ENCODE measurements around the gene ICAM5.

Gene ICAM5

GRCh38 chr19:10293637-10294367 is 4.0 kb downstream of the ICAM5 start:
- H3K4me3 ChIP-seq (ENCODE audit: low read depth, low read length): no peak overlapping the region
- TF ChIP-seq, protein P1, sequence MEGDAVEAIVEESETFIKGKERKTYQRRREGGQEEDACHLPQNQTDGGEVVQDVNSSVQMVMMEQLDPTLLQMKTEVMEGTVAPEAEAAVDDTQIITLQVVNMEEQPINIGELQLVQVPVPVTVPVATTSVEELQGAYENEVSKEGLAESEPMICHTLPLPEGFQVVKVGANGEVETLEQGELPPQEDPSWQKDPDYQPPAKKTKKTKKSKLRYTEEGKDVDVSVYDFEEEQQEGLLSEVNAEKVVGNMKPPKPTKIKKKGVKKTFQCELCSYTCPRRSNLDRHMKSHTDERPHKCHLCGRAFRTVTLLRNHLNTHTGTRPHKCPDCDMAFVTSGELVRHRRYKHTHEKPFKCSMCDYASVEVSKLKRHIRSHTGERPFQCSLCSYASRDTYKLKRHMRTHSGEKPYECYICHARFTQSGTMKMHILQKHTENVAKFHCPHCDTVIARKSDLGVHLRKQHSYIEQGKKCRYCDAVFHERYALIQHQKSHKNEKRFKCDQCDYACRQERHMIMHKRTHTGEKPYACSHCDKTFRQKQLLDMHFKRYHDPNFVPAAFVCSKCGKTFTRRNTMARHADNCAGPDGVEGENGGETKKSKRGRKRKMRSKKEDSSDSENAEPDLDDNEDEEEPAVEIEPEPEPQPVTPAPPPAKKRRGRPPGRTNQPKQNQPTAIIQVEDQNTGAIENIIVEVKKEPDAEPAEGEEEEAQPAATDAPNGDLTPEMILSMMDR (IDR thresholded peaks at IDR 0.05; ENCODE audit: borderline replicate concordance, insufficient read depth, low read depth, low read length): no peak

GRCh38 chr19:10294368-10294697 is 4.6 kb downstream of the ICAM5 start:
- H3K4me3 ChIP-seq (ENCODE audit: low read depth, low read length): no peak overlapping the region
- TF ChIP-seq, protein P1 (IDR thresholded peaks at IDR 0.05; ENCODE audit: borderline replicate concordance, insufficient read depth, low read depth, low read length): no peak

DNA sequence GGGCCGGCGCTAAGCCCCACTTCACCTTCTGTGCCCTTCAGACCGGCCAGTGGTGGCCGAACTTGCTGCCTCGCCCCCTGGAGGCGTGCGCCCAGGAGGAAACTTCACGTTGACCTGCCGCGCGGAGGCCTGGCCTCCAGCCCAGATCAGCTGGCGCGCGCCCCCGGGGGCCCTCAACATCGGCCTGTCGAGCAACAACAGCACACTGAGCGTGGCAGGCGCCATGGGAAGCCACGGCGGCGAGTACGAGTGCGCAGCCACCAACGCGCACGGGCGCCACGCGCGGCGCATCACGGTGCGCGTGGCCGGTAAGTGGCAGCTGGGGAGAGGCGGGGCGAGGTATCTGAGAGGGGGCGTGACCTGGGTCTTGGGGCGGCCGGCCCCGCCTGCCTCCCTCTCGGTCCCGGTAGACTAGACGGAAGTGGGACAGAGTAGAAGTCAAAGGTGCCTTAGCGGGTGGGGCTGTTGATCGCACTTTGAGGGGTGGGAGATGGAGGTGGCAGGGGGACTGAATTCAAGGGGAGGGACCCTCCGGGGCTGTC is 5.6 kb downstream of the ICAM5 start:
- peak overlapping the region; percentile 8 for H3K4me3 ChIP-seq (ENCODE audit: low read depth, low read length)
- TF ChIP-seq, protein P1 (IDR thresholded peaks at IDR 0.05; ENCODE audit: borderline replicate concordance, insufficient read depth, low read depth, low read length): peak; percentile 20; the same call in 1 of the 2 replicates

DNA sequence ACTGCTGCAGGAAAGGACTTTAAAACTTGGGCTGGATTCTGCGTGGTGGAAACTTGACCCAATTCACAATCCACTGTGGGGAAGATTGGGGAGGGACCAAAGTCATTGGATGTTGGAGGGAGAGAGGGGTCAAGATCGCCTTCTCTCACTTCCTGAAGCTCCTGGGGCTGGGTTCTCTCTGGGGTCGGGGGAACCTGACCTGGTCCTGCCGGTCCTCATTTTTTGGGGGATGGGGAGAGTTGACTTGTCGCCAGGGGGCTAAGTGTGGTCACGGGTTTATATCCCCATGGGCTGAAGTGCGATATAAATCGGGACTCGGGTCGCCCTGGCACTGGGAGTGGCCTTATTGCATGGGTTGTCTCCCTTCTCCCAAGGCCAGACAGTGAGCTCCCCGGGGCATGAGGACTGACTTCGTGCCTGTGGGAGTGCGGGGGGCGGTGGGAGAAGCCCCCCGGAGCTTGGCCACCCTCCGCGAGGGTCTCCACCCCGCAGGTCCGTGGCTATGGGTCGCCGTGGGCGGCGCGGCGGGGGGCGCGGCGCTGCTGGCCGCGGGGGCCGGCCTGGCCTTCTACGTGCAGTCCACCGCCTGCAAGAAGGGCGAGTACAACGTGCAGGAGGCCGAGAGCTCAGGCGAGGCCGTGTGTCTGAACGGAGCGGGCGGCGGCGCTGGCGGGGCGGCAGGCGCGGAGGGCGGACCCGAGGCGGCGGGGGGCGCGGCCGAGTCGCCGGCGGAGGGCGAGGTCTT is 6.3 kb downstream of the ICAM5 start:
- no peak overlapping the region for H3K4me3 ChIP-seq (ENCODE audit: low read depth, low read length)
- TF ChIP-seq, protein P1 (IDR thresholded peaks at IDR 0.05; ENCODE audit: borderline replicate concordance, insufficient read depth, low read depth, low read length): no peak

GRCh38 chr19:10299545-10300458 is 10.1 kb downstream of the ICAM5 start:
- TF ChIP-seq, protein P1 (IDR thresholded peaks at IDR 0.05; ENCODE audit: borderline replicate concordance, insufficient read depth, low read depth, low read length): no peak
- no peak overlapping the region for H3K4me3 ChIP-seq (ENCODE audit: low read depth, low read length)

DNA sequence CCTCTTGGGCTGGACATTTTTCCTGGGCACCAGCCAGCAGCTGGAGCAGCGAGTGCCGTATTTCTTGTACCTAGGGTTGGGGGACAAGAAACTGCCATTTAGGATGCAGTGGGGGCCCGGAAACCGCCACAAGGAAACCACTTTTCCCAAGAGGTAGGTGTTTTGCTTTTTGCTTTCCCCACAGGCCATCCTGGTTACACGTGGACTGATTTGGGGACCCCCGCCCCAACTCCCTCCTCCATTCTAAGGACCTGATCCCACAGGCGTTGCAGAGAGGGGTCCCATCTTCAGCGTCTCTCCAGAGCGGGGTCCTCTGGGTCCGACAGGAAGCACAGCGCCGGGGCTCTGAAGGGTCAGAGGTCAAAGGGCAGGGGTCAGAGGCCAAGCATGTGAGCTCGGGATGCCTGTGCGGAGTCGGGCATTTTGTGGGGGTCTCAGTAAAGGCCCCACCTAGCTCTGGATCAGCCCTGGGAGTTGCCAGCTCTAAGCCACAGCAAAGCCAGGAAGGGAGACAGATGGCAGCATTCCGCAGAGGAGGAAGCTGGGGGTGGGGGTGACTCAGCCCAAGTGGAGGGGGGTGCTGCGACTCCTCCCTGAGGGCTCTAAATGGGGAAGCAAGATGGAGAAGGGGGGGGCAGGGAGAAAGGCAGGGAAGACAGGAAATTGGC is 15.5 kb downstream of the ICAM5 start:
- TF ChIP-seq, protein P1 (IDR thresholded peaks at IDR 0.05; ENCODE audit: borderline replicate concordance, insufficient read depth, low read depth, low read length): no peak
- no peak overlapping the region for H3K4me3 ChIP-seq (ENCODE audit: low read depth, low read length)

Measured in GM12875 (cell line).